ENCODE results near the gene FARS2.

Gene FARS2

GRCh38 chr6:5326022-5326641 is 64.8 kb downstream of the FARS2 start:
- no peak for DNase-seq

GRCh38 chr6:5328800-5329199 is 67.5 kb downstream of the FARS2 start:
- DNase-seq = no peak

DNA sequence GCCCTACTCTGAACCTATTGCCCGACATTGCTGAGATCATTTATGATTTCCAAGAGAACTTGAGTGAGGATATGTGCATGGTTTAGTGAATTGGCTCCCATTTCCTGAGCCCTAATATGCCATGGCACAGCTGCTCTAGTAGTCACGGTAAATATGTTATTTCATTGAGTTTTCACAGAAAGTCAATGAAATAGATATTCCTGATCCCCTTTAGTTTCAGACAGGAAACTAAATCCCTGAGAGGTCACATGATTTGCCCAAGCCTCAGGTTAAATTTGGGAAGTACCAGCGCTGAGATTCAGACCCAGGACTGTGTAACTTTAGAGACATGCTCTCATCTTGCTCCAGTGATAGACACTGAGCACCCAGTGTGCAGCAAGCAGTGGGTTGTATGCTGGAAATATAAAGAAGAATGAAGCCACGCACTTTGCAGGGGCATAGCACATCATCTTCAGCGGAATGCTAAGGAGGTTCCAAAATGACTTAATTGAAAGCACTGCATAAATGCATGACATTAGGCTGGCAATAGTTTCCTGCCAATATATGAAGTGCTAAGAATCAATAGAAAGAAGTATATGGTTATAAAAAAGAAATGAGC is 70.6 kb downstream of the FARS2 start:
- no peak for DNase-seq

GRCh38 chr6:5333658-5334057 is 72.3 kb downstream of the FARS2 start:
- peak; percentile 66 to 86 for DNase-seq

DNA sequence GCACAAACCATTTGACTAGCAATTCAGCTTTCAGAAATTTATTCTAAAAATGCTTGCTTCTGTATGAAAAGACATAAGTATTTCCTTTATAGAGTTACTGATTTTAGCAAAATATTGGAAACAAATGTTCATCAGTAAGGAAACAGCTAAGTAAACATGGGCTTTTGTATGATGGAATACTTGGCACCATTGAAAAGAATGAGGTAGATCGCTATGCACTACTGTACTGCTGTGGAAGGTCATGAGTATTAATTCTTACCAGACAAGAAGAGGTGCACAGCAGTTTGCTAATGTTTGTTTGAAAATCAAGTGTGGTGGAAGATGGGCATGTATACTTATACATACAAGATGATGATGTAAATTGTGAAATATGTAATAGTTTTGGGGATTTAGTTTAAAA is 73.0 kb downstream of the FARS2 start:
- peak in 1 of 2 experiments; percentile 37 for DNase-seq

GRCh38 chr6:5335020-5335419 is 73.7 kb downstream of the FARS2 start:
- DNase-seq = no peak

DNA sequence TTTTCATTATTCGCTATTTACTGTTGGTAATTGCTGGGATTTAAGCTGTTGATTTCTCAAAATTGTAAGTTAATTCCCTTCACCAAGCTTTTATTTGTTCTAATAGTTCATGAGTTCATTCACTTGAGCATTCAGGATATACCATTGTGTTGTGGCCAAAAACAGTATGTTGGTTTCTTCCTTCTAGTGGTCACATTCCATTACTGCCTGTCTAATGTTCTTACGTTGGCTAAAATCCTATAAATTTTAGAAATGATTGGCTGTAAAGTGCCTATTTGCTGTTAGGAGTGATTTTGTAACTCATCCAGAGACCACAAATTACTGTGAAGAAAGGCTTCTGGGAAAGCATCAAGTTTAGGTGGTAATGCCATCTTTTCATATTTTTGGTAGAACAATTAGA is 76.3 kb downstream of the FARS2 start:
- no peak for DNase-seq

DNA sequence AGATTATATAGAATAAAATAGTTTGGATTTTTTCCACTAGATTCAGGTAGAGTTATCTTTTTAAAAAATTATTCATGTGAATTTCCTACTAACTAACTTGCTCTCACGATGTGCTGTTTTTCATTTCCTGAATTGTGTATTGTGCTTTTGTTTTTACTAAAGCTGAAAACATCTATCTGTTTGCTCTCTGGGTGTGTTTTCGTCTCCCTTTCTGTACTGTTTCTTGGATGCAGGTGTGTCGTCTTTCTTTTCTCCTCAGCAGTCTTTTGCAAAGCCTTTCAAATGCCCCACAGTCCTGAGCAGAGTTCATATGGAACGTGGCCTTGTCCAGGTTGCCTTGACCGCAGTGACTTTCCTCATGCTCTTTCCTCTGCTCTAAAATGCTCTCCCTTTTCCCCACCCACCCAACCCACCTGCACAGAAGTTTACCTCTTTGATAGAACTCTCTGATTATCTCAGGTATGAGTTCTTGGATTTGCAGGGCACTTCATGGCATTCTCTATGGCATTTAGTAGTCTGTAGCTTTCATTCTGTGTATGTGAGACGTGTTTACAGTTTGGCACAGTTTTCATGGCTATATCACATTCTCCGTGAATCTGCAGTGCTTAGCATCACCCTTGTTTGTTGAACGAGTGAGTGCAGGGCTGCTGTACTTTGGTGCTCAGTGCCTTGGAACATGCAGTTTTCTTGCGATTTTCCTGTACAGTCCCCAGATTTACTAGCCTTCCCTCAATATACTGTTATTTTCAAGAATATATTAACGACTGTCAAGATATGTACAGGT is 77.1 kb downstream of the FARS2 start:
- DNase-seq = no peak

GRCh38 chr6:5339786-5340185 is 78.5 kb downstream of the FARS2 start:
- DNase-seq = no peak

DNA sequence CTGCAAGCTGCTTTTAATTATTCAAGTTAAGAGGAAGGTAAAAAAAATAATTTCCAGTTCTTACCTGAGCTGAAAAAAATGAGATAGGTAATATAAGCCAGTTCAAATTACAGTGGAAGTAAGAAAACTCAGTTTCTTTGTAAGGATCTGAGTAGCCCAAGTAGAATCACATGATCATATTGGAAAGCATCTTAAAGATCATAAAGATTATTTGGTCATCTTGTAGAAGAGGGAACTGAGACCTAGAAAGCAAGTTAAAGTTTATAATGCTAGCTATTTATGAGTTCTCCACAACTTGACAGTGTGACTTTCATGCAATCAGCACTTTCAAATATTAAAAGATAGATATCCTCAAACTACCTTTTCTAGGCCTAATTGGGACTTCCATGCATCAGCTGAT is 80.5 kb downstream of the FARS2 start:
- DNase-seq = no peak

- no peak for DNase-seq
Measured at GRCh38 chr6:5343998-5344397, 82.7 kb downstream of the FARS2 start.

GRCh38 chr6:5345324-5345723 is 84.0 kb downstream of the FARS2 start:
- no peak for DNase-seq

GRCh38 chr6:5351552-5352210 is 90.4 kb downstream of the FARS2 start:
- DNase-seq = no peak

GRCh38 chr6:5353971-5354370 is 92.7 kb downstream of the FARS2 start:
- DNase-seq = no peak

DNA sequence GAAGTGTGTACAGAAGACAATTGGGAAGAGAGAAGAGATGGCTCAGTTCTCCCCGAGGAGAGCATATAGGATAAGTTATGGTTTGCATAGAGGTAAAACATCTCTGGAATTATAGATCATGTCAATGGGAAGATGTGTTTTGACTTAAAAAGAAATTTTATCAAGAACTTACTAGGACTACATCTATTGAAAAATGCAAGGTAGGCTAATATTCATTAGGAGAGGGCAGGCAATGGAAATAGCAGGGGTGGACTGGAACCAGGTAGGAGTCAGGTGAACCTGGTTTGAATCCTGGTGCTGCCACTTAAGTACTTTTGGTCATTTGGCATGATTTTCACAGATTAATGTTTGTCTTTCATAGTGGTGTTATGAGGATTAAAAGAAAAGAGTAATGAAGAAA is 96.2 kb downstream of the FARS2 start:
- no peak for DNase-seq

DNA sequence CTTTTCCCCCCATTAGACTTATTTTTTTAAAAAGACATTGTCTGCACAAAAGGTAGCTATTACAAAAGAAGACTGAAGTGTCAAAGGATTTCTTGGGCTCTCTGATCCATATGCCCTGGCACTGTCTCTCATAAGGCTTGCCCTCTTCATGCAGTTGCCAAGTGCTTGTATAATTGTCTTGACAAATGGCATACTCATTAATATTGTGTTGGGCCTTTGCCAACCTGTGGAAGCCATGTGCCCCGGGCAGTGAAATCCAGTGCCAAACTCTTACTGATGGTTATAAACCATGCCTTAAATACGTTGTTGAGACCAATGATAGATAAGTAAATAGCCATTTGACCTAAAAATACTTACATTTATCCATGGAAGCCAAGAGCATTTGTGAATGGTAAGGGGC is 98.1 kb downstream of the FARS2 start:
- peak; percentile 61 to 88 for DNase-seq

DNA sequence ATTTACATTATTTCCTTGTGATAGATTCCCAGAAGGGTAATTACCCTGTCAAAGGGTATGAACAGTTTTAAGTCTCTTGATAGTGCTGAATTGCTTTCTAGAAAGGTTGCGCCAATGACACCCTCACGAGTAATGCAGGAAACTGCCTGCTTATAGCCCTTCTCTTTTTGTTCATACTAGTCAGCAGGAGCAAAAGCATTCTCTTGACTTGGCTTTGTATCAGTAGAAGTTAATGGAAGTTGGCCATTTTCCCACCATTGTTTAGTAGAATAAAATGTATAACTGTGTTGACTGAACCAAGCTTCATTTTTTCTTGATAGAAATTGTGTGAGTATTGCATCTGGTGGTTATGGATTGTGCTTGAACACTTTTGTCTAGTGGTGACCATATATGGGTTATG is 100.1 kb downstream of the FARS2 start:
- DNase-seq = peak in 1 of 2 experiments; percentile 35

DNA sequence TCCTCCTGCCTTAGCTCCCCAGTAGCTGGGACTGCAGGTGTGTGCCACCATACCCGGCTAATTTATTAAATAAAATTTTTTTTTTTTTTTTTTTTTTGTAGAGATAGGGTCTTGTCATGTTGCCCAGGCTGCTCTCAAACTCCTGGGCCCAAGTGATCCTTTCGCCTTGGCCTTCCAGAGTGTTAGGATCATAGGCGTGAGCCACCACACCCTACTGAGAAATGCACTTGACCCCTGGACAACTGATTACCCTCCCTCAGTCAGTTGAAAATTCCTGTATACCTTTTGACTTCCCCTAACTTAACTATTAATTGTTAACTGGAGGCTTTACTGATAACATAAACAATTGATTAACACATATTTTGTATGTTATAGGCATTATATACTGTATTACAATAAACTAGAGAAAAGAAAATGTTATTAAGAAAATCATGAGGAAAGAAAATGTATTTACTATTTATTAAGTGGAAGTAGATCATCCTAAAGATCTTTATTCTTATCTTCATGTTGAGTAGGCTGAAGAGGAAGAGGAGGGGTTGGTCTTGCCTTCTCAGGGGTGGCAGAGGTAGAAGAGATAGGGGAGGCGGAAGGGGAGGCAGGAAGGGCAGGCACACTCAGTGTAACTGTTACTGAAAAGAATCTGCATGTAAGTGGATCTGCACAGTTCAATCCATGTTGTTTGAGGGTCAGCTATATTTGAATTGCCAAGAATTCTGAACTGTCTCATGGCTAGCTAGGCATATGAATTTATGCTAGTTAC is 104.3 kb downstream of the FARS2 start:
- no peak for DNase-seq

DNA sequence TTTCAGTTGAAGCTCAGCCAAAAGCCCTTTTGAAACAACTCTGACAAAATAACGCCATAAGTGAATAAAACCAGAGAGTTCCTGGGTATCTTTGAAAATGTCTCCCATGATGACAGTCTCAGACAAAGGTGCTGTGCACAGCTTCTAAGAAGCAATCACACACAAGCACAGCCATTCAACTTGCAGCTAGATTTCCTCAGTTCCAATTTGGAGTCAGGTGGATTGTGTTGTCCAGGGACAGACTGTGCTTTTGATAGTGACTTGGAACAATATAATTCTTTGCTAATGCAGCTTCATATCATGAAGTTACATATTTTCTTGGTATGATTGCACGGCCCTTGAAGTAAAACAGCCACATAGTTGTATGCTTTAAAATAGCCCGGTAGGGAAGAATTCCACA is 105.6 kb downstream of the FARS2 start:
- no peak for DNase-seq

DNA sequence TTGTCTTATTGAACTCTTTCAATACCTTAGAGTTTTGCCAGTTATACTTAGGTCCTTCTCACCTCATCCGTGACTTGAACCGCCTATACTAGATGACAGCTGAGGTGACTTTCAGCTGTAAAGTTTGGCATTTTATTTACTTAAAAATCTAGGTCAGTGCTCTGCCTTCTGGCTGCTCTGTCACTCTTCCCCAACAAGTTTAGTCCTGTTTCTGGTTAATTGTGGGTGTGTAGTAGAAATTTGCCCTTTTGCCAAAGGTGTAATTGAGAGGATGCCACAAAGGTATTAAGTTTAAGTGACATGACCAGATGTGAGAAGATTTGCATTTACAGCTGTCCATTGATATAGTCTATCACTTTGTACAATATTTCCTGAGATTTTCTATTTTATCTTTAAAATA is 106.2 kb downstream of the FARS2 start:
- no peak for DNase-seq

- DNase-seq = no peak
Measured at GRCh38 chr6:5373430-5373829, 112.1 kb downstream of the FARS2 start.

- DNase-seq = no peak
Measured at GRCh38 chr6:5378331-5378730, 117.0 kb downstream of the FARS2 start.

GRCh38 chr6:5379647-5380242 is 118.4 kb downstream of the FARS2 start:
- peak; percentile 53 to 54 for DNase-seq

Data from NCI-H2081 (cell line).